Neural cell (in vitro differentiated cells): ENCODE results near the gene LY9.

Source experiments
- EZH2 ChIP-seq: fragments of 200-600, 300-800 bp; shearing (Covaris generic), sonication (generic); IDR thresholded peaks from 2 replicates; pipeline ENCODE4 v1.6.1; 2014; ENCODE audit warnings: antibody characterized with exemption, low read length, borderline replicate concordance, mild to moderate bottlenecking; ENCODE audit not compliant: insufficient read depth, poor library complexity, severe bottlenecking
- POLR2AphosphoS5 ChIP-seq: IDR thresholded peaks from 2 replicates; pipeline ENCODE4 v1.6.1; 2012
- SMC3 ChIP-seq: fragments of 450-650 bp; conservative IDR thresholded peaks from 2 replicates; pipeline ENCODE4 v1.6.1; 2014; ENCODE audit warnings: antibody characterized with exemption, mild to moderate bottlenecking, moderate library complexity; ENCODE audit not compliant: poor library complexity
- TAF1 ChIP-seq: IDR thresholded peaks from 2 replicates; pipeline ENCODE4 v1.6.1; 2012; ENCODE audit warnings: low read depth
- TF ChIP-seq, protein P1 (sequence below): fragments of 450-650 bp; IDR thresholded peaks from 2 replicates; pipeline ENCODE4 v1.5.1; 2014; ENCODE audit warnings: antibody characterized with exemption, mild to moderate bottlenecking, moderate library complexity; ENCODE audit not compliant: poor library complexity, severe bottlenecking

DNA sequence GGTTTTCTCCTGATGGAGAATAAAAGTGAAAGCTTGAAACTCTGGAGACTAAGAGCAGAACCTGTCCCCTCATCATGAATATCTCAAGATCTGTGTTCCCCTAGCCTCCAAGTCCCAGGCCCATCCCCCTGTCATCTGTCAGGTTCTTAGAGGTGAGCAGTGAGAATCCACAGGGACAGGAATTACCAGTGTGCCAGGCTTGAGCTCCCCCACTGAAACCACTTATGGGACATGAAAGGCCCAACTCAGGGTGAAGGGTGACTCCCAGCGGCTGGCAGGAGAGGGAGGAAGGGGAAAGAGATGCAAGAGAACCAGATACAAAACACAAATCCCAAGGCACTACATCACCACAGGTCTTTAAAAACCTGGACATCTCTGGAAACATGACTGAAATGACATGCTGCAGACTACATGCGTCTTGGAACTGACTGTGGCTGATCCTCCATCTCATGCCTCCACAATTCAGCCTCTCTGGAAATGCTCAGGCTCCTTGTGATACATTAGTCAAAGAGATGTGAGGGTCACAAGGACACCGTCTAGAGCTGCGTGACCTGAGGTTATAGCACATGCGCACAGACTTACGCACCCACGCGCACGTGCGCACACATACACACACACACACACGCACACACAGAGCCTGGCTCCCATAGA is 6.8 kb upstream of the LY9 start:
- TF ChIP-seq POLR2AphosphoS5 = no peak
- TF ChIP-seq SMC3 = no peak
- TF ChIP-seq TAF1 = no peak
- TF ChIP-seq, protein P1, sequence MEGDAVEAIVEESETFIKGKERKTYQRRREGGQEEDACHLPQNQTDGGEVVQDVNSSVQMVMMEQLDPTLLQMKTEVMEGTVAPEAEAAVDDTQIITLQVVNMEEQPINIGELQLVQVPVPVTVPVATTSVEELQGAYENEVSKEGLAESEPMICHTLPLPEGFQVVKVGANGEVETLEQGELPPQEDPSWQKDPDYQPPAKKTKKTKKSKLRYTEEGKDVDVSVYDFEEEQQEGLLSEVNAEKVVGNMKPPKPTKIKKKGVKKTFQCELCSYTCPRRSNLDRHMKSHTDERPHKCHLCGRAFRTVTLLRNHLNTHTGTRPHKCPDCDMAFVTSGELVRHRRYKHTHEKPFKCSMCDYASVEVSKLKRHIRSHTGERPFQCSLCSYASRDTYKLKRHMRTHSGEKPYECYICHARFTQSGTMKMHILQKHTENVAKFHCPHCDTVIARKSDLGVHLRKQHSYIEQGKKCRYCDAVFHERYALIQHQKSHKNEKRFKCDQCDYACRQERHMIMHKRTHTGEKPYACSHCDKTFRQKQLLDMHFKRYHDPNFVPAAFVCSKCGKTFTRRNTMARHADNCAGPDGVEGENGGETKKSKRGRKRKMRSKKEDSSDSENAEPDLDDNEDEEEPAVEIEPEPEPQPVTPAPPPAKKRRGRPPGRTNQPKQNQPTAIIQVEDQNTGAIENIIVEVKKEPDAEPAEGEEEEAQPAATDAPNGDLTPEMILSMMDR = no peak
- no peak for TF ChIP-seq EZH2
